Measurements from ENCODE around the gene FGF14.

DNA sequence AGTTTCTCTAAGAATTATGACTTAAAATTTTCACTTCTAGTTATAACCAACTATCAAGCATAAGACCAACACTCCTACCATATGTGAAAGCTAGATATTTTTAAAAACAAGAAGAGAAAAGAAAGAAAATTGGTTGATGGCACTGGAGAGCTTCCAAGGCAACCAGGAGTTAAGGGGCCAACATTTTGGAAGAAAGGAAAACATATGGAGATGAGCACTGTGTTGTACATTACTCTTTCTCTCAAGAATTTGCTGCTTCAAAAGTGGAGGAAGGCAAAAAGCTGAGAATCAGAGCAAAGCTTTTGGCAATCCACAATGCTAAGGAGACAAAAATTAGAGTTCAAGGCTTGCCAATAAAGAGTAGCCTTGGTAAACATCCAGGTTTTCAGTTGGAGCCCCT lies 503.2 kb downstream of the FGF14 start:
- TF ChIP-seq CTCF (tag by site-specific recombination; IDR thresholded peaks at IDR 0.05) (no peak), EGR2 (tag by site-specific recombination; IDR thresholded peaks at IDR 0.05; ENCODE audit: low read depth) (no peak), ZBTB26 (tag by site-specific recombination; optimal IDR thresholded peaks at IDR 0.05) (no peak), TRIM28 (IDR thresholded peaks at IDR 0.05; ENCODE audit: borderline replicate concordance, low read length) (no peak)
- TF ChIP-seq, protein P1, sequence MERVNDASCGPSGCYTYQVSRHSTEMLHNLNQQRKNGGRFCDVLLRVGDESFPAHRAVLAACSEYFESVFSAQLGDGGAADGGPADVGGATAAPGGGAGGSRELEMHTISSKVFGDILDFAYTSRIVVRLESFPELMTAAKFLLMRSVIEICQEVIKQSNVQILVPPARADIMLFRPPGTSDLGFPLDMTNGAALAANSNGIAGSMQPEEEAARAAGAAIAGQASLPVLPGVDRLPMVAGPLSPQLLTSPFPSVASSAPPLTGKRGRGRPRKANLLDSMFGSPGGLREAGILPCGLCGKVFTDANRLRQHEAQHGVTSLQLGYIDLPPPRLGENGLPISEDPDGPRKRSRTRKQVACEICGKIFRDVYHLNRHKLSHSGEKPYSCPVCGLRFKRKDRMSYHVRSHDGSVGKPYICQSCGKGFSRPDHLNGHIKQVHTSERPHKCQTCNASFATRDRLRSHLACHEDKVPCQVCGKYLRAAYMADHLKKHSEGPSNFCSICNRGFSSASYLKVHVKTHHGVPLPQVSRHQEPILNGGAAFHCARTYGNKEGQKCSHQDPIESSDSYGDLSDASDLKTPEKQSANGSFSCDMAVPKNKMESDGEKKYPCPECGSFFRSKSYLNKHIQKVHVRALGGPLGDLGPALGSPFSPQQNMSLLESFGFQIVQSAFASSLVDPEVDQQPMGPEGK (tag by site-specific recombination; IDR thresholded peaks at IDR 0.05), result no peak
